ENCODE results near the gene PLK3.
A peak's percentile ranks its signal among the peaks of the same experiment; 100 is the strongest.
"Not testable (repeated sequence)": the region's sequence is repeated elsewhere in the genome, so short reads cannot be mapped to it uniquely, and the experiment has no call there.

The PLK3 gene

DNA sequence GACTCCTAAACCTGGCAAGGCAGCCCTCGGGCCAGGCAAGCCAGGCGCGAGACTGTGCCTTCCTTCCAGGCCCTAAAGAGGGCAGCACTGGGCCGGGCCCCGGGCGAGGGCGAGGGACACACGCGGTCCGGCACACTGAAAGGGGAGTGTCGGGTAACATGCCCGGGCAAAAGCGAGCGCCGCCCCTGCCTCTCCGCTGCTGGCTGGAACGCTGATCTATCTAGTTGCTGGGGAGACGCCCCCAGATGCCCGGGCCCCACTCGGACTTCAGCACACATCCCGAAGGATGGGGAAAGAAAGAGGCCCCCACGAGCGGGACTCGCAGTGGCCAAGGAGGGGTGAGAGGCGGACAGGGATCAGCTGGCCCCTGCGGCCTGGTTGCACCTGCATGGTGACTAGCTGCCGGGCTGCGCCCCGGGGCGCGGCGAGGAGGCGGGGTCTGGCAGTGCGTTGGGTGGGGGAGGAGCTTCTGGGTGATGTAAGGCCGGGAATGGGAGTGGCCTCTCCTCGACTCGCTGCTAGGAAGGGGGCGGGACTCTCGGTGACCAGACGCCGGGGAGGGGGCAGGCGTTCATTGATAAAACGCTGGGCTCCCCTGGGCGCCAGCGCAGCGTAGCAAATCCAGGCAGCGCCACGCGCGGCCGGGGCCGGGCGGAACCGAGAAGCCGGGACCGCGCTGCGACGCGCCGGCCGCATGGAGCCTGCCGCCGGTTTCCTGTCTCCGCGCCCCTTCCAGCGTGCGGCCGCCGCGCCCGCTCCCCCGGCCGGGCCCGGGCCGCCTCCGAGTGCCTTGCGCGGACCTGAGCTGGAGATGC is at the start of gene PLK3:
TSS of gene PLK3 (plus strand) at position 608 of the 815 bp plus-strand sequence. CDS start at position 695, 87 bp downstream.
- Mint-ChIP-seq H3K27me3 (no peaks in the 10 kb centered on the region), H3K4me3 (peak within 1 kb of the TSS; percentile 91), H3K4me1 (peaks cover 25% of the 10 kb centered on the region), H3K27ac (peak within 1 kb of the TSS; percentile 95), H3K9me3 (no peaks in the 10 kb centered on the region), H3K36me3 (peaks cover 33% of the 10 kb centered on the region)
- peak; percentile 96 for ATAC-seq

DNA sequence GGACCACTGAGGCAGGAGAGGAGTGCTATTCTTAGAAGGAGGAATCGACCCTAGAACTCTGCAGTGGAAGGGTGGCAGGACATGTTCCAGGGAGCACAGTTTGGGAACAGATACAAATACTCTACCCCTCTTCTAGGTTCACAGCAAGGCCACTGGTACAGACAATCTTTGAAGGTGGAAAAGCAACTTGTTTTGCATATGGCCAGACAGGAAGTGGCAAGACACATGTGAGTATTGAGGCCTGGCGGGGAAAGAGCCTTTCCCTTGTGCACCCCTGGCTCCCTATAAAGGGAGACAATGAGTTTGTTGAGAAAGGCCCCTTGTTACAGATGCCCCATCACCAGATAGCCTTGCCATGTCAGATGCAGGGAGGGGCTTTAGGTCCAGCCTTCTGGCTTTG is 42.8 kb upstream of the PLK3 start:
- Mint-ChIP-seq H3K9me3 (no peaks in the 10 kb centered on the region), H3K27ac (peak overlapping the region; percentile 67), H3K4me1 (peaks cover 16% of the 10 kb centered on the region), H3K36me3 (no peaks in the 10 kb centered on the region), H3K27me3 (no peaks in the 10 kb centered on the region), H3K4me3 (no peak overlapping the region)
- ATAC-seq: peak; percentile 69

DNA sequence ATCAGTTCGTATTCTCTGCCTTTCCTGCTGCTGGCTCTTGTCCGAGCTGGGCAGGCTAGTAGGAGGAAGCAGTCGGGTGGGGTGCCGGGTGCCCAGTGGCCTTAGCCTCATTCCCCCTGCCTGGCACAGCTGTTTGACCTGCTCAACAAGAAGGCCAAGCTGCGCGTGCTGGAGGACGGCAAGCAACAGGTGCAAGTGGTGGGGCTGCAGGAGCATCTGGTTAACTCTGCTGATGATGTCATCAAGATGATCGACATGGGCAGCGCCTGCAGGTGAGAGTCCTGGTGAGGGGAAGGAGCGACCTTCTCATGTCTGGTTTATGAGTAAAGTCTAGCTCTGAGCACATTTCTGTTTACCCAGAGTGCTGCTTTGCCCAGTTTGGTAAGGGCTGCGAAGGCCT is 41.1 kb upstream of the PLK3 start:
- Mint-ChIP-seq H3K27ac (no peak overlapping the region), H3K36me3 (no peaks in the 10 kb centered on the region), H3K4me1 (peaks cover 9% of the 10 kb centered on the region), H3K9me3 (no peaks in the 10 kb centered on the region), H3K4me3 (no peak overlapping the region), H3K27me3 (no peaks in the 10 kb centered on the region)
- ATAC-seq: no peak

DNA sequence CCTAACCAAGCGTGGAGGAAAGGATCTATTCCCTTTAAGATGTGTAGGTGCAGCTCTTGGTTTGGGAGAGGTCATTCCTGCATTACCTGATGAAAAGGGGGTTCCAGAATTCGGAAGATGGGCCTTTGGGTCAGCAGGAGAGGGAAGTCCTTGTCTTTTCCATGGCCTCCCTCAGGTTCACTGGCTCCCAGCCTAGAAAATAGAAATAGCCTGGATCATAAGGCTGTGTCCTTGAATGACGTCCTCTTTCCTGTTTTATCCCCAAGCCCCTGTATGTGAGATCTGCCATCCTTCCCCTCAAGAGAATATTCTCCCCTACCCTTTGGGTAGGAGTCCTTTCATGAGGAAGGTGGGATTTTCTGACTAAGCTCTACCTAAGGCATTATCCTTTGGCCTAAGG is 39.3 kb upstream of the PLK3 start:
- Mint-ChIP-seq H3K4me3 (no peak overlapping the region), H3K27ac (no peak overlapping the region), H3K27me3 (no peaks in the 10 kb centered on the region), H3K36me3 (no peaks in the 10 kb centered on the region), H3K4me1 (peaks cover 9% of the 10 kb centered on the region), H3K9me3 (no peaks in the 10 kb centered on the region)
- no peak for ATAC-seq

DNA sequence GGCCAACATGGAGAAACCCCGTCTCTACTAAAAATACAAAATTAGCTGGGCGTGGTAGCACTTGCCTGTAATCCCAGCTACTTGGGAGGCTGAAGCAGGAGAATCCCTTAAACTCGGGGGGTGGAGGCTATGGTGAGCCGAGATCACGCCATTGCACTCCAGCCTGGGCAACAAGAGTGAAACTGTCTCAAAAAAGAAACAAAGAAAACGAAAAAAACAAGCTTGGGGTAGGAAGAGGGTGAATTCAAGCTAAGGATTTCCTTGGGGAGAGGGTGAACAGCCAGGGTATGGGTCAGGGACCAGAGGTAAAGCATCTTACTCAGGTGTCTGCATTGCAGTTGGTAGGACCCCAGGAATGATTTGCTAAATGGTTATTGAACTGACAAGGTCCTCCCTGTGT is 33.8 kb upstream of the PLK3 start:
- not testable (repeated sequence) for H3K27me3 Mint-ChIP-seq

DNA sequence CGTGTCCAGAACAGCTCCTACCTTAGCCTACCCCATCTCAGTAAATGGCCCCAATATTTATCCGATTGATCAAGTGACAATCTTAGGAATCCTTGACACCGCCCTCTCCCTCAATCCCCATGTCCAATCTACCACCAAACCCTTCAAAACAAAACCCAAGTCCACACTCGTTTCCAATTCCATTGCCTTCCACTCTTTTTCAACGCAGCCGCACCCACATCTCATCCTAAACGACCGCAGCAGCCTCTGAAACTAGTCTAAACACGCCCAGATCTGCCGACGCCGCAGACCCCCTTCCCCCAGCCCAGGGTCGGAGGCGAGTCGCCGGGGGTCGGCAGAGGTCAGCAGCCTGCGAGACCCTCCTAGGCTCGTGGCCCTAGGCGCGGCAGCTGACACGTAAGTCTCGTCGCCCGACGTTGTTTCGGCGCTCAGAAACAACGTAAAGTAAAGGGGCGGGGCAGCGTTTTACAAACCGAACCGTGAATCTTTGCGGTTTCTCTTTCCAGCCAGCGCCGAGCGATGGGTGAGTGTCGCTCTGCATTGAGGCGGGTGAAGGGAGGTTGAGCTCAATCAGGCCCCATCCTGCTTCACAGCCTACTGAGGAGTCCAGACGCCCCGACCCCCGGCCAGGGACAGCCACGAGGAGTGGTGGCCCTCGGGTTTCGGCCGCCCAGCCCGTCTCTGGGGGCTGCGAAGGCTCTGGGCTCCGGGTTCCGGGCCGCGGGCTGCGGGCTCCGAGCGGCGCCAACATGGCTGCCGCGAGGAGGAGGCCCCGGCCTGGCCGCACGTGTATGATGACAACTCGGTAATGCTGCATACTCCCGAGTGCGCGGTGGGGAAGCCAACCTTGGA is 24.9 kb upstream of the PLK3 start, which contains the start of gene RPS8:
TSS of gene RPS8 (plus strand) at position 463 of the 852 bp plus-strand sequence. CDS start at position 520, 57 bp downstream.
- Mint-ChIP-seq H3K27ac (peak within 1 kb of the TSS; percentile 96), H3K27me3 (no peaks in the 10 kb centered on the region), H3K4me1 (peaks cover 40% of the 10 kb centered on the region), H3K4me3 (peak within 1 kb of the TSS; percentile 93), H3K9me3 (no peaks in the 10 kb centered on the region), H3K36me3 (peaks cover 45% of the 10 kb centered on the region)
- ATAC-seq: peak; percentile 88

More for the DNA sequence above, 33.8 kb upstream of the PLK3 start:
- not testable (repeated sequence) for H3K36me3 Mint-ChIP-seq, ATAC-seq, H3K9me3 Mint-ChIP-seq, H3K4me3 Mint-ChIP-seq, H3K4me1 Mint-ChIP-seq, H3K27ac Mint-ChIP-seq

DNA sequence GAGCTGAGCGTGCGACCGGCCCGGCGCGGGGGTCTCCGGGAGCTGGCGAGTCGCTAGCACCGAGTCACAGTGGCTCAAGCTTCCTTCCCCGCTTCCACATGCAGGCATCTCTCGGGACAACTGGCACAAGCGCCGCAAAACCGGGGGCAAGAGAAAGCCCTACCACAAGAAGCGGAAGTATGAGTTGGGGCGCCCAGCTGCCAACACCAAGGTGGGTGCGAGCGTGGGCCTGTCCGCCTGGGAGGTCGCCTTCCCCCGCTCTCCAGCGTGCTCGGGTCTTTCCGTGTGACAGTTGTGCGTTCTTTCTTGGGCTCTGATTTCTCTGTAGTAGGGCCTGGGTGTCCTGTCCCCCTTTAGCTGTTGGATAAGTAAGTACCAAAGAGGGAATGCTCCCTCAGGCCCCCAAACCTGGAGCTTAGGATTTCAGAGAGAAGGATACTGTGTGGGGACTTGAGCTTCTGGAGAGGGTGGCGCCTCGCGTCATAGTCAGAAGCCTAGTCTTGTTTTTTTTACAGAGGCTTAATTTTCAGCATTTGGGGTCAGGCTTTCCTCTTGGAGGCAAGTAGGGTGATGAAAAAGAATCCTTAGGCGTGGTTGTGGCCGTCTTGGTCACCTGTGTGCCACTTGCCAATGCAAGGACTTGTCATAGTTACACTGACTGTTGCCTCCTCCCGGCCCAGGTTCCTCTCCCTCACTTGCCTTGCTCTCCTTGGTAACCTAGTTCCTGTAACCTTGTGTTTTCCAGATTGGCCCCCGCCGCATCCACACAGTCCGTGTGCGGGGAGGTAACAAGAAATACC is 24.0 kb upstream of the PLK3 start:
- no peaks in the 10 kb centered on the region for H3K27me3 Mint-ChIP-seq
- ATAC-seq: peak; percentile 60
- H3K4me1 Mint-ChIP-seq: peaks cover 47% of the 10 kb centered on the region
- peak overlapping the region; percentile 96 for H3K27ac Mint-ChIP-seq
- H3K36me3 Mint-ChIP-seq: peaks cover 53% of the 10 kb centered on the region
- peak overlapping the region; percentile 93 for H3K4me3 Mint-ChIP-seq
- H3K9me3 Mint-ChIP-seq: no peaks in the 10 kb centered on the region

DNA sequence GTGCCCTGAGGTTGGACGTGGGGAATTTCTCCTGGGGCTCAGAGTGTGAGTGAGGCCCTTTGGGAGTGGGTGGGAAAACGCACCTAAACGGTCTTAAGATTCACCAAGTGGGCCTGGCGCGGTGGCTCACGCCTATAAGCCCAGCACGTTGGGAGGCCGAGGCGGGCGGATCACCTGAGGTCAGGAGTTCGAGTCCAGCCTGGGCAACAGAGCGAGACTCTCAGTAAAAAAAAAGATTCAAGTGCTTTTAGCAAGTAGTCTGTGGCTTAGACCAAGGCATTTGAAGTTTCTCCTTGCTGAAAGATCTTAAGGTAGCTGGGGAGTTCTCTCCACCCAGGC is 23.5 kb upstream of the PLK3 start:
- ATAC-seq: no peak
- H3K27ac Mint-ChIP-seq: peak overlapping the region; percentile 96
- peak overlapping the region; percentile 93 for H3K4me3 Mint-ChIP-seq
- peaks cover 59% of the 10 kb centered on the region for H3K36me3 Mint-ChIP-seq
- no peaks in the 10 kb centered on the region for H3K27me3 Mint-ChIP-seq
- no peaks in the 10 kb centered on the region for H3K9me3 Mint-ChIP-seq
- peaks cover 51% of the 10 kb centered on the region for H3K4me1 Mint-ChIP-seq

DNA sequence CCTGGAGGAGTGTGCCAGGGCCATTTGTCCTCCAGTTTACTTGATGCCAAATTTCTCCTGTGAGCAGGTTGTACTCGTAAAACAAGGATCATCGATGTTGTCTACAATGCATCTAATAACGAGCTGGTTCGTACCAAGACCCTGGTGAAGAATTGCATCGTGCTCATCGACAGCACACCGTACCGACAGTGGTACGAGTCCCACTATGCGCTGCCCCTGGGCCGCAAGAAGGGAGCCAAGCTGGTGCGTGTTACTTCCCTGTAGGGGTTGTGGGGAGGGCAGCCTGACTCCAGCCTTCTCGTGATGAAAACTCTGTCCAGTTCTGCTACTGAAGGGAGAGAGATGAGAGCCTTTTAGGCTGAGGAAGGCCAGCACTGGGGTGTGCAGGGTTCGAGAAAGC is 22.6 kb upstream of the PLK3 start:
- no peak for ATAC-seq
- Mint-ChIP-seq H3K4me1 (peaks cover 51% of the 10 kb centered on the region), H3K36me3 (peaks cover 61% of the 10 kb centered on the region), H3K27ac (peak overlapping the region; percentile 96), H3K27me3 (no peaks in the 10 kb centered on the region), H3K9me3 (no peaks in the 10 kb centered on the region), H3K4me3 (peak overlapping the region; percentile 93)

DNA sequence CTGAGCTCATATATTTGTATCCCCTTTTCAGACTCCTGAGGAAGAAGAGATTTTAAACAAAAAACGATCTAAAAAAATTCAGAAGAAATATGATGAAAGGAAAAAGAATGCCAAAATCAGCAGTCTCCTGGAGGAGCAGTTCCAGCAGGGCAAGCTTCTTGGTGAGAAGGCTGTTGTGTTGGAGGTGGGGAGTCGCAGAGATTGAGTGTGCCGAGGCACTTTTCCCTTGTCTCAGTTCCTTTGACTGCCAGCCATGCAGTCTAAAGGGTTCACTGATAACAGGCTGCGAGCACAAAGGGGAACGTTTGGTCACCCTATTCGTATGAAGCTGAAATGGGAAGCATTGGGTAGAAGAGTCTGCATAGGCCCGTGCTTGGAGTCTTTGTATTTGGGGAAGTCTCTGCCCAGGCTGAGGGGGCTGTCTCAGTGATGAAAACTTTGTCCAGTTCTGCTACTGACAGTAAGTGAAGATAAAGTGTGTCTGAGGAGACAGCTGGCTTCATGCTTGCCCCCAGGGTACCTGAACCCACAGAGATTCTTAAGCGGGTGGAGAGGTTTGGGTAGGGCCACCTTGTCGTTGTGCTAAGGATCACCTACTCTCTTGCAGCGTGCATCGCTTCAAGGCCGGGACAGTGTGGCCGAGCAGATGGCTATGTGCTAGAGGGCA is 22.1 kb upstream of the PLK3 start:
- H3K27me3 Mint-ChIP-seq: no peaks in the 10 kb centered on the region
- no peaks in the 10 kb centered on the region for H3K9me3 Mint-ChIP-seq
- peak overlapping the region; percentile 96 for H3K27ac Mint-ChIP-seq
- peaks cover 53% of the 10 kb centered on the region for H3K4me1 Mint-ChIP-seq
- no peak for ATAC-seq
- H3K36me3 Mint-ChIP-seq: peaks cover 61% of the 10 kb centered on the region
- peak overlapping the region; percentile 93 for H3K4me3 Mint-ChIP-seq

DNA sequence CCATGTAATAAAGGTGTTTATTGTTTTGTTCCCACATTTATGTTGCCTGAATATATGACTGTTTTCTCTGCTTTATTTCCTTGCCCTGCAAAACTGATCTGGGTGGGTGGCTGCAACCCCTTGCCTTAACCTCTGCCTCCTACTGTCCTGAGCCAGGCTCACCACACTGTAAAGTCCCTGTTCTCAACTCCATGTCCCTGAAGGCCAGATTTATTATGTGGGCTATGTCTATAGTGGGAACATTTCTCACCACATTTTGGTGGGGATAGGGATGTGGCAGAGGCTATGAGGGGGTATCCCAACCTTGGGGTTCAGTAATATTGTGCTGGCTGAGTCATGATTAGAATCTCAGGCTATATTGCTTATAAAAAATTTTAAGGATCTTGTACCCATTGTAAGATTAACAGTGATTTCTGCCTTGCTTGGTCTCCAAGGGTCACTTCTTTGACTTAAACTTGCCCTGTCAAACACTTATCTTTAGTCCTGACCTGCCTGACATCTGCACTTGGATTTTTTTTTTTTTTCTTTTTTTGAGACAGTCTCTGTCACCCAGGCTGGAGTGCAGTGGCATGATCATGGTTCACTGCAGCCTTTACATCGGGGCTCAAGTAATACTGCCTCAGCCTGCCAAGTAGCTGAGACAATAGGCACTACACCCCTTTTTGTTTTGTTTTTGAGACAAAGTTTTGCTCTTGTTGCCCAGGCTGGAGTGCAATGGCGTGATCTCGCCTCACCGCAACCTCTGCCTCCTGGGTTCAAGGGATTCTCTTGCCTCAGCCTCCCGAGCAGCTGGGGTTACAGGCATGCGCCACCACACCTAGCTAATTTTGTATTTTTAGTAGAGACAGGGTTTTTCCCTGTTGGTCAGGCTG is 21.2 kb upstream of the PLK3 start:
- Mint-ChIP-seq H3K4me1 (peaks cover 61% of the 10 kb centered on the region), H3K36me3 (peaks cover 61% of the 10 kb centered on the region), H3K27ac (no peak overlapping the region), H3K9me3 (no peaks in the 10 kb centered on the region), H3K27me3 (no peaks in the 10 kb centered on the region), H3K4me3 (peak overlapping the region; percentile 24)
- ATAC-seq: no peak

DNA sequence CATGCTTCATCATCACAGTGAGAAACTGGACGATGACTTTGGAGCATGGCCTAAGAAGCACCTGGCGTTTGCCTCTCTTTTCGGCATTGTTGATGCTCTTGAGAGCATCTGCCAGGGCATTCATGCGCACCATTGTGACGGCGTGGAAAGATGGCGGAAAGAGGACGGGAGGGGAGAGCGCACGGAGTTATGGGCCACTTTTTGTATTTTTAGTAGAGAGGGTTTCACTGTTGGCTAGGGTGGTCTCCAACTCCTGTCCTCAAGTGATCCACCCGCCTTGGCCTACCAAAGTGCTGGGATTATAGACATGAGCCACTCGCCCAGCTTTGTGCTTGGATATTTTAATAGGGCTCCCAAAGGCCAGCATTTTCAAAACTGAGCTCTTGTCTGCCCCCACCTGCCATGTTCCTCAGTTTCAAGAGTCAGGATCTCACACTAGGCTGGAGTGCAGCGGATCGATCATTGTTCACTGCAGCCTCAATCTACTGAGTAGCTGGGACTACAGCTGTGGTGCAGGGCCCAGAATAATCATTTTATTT is 19.5 kb upstream of the PLK3 start:
- peaks cover 61% of the 10 kb centered on the region for H3K36me3 Mint-ChIP-seq
- no peak for ATAC-seq
- H3K27ac Mint-ChIP-seq: no peak overlapping the region
- H3K9me3 Mint-ChIP-seq: no peaks in the 10 kb centered on the region
- peaks cover 67% of the 10 kb centered on the region for H3K4me1 Mint-ChIP-seq
- H3K27me3 Mint-ChIP-seq: no peaks in the 10 kb centered on the region
- H3K4me3 Mint-ChIP-seq: no peak overlapping the region

DNA sequence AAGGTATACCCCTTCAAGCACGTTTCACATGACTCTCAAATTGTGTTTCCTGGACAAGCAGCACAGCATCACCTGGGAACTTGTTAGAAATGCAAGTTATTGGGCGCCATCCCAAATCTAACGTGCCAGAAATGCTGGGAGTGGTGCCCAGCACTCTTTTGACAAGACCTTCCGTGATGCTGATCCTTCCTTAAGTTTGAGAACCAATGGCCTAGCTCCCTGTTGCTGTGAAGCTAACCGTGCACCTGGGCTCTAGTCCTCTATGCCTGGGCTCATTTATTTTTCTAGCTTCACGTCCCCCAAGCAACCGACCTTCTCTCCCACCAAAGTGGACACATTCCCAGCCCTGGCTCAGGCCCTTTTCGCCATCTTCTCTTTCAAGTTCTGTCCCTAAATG is 16.5 kb upstream of the PLK3 start:
- Mint-ChIP-seq H3K4me3 (peak overlapping the region; percentile 66), H3K27ac (peak overlapping the region; percentile 67), H3K36me3 (peaks cover 32% of the 10 kb centered on the region), H3K9me3 (no peaks in the 10 kb centered on the region), H3K27me3 (no peaks in the 10 kb centered on the region), H3K4me1 (peaks cover 51% of the 10 kb centered on the region)
- ATAC-seq: no peak

All from stimulated activated memory B cell treated with anti-CD40 and anti-IgM and Interleukin-4, amounts not matched to agents 10 μg/mL and 1 μg/mL and 100 μg/mL, for 72 hours (primary cell).